GM19035 (cell line): ENCODE measurements around the gene SPATA13.
"Not testable (repeated sequence)": the region's sequence is repeated elsewhere in the genome, so short reads cannot be mapped to it uniquely, and the experiment has no call there.

Experiments used
- ATAC-seq: cut with Tn5 transposase; IDR thresholded peaks from one replicate; pipeline ENCODE4 v1.9.1; 2021; ENCODE audit not compliant: unreplicated experiment

The SPATA13 gene

DNA sequence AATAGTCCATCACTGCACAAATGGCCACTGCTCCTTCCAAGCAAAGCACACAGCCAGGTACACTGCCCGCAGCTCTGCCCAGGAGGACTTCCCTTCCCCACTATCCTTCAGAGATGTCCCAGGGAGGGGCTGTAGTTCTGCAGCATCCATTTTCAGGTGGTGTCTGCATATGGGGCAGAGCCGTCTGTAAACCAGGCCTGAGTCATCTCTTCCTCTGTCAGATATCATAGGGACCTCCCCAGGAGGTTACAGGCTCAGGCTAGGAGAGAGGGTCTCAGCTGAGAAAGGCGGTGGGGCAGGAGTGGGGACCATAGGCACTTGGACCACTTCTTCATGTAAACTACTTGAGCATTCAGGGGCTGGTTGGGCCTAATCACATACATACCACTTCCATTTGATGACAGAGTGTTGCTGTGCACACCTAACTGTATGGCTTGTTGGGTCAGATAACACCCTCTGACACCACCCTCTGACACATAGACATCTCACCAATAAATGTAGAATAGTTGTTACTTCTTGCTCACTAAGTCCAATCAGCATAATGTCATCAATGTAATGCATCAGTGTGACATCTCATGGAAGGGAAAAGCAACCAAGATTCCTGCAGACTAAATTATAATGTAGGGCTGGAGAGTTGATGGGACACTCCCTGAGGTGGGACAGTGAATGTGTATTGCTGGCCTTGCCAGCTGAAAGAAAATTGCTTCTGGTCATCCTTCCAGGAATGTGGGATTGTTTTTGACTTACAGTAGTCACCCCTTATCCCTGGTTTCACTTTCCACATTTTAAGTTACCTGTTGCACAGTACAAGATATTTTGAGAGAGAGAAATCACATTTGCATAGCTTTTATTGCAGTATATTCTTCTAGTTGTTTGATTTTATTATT is 189.5 kb downstream of the SPATA13 start:
- not testable (repeated sequence) for ATAC-seq

DNA sequence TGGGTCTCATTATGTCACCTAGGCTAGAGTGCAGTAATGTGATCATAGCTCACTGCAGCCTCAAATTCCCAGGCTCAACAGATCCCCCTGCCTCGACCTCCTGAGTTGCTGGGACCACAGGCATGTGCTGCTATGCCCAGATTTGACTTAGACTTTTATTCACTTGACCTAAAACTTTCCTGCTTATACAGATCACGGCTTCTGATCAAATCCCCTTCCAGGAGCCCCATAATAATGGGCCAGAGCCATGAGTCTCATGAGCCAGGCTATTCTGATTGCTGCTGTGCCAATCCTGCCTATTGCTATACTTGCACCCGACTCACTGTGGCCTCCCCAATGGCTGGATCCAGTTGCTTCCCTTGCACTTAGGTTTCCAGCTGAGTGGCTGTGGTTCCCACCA is 190.9 kb downstream of the SPATA13 start:
- ATAC-seq, result no peak

DNA sequence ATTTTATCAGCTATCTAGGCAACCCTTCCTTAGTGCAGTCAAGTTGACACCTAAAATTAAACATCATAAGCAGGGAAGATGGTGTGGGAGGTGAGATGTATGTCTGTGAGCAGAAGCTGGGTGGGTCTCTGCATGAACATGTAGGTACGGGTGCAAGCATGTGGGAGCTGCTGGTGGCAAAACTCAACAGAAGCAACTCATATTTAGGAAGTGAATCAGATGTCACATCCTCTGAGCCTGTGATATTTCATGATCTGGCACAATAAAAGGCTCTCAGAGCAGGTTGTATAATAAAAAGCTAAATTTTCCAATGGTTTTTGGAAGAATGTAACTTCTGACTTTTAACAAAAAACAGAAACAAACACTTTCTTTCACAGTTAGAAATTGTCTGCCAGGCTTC is 193.2 kb downstream of the SPATA13 start:
- ATAC-seq, result no peak

DNA sequence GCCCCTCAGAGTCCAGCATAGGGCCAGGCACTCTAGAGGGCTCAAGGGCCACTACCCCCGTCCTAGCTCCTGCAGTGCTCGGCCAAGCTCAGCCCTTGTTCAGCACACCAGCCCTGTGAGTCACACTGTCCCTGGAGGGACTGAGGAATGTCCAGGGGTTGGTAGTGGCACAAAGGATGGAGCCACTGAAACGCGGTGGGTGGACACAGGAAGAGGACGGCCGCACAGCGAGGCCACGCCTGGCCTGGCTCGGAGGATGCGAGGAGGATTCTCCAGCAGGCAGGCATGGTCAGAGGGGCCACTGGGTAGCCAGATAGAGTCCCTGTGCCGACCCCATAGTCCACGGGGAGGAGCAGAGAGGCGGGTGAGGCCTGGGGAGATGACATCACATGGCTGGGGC is 194.6 kb downstream of the SPATA13 start:
- no peak for ATAC-seq

DNA sequence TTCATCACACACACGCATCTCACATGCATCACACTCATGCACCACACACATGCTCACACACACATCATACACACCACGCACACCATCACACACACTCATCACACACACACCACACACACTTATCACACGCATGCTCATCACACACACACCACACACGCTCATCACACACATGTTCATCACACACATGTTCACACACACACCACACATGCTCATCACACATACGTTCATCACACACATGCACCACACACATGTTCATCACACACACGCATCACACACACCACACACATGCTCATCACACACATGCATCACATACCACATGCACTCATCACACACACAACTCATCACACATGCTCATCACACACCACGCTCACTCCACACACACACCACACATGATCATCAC is 195.8 kb downstream of the SPATA13 start:
- ATAC-seq, result no peak
